ENCODE measurements around the gene ZNF598.

ZNF598 gene

DNA sequence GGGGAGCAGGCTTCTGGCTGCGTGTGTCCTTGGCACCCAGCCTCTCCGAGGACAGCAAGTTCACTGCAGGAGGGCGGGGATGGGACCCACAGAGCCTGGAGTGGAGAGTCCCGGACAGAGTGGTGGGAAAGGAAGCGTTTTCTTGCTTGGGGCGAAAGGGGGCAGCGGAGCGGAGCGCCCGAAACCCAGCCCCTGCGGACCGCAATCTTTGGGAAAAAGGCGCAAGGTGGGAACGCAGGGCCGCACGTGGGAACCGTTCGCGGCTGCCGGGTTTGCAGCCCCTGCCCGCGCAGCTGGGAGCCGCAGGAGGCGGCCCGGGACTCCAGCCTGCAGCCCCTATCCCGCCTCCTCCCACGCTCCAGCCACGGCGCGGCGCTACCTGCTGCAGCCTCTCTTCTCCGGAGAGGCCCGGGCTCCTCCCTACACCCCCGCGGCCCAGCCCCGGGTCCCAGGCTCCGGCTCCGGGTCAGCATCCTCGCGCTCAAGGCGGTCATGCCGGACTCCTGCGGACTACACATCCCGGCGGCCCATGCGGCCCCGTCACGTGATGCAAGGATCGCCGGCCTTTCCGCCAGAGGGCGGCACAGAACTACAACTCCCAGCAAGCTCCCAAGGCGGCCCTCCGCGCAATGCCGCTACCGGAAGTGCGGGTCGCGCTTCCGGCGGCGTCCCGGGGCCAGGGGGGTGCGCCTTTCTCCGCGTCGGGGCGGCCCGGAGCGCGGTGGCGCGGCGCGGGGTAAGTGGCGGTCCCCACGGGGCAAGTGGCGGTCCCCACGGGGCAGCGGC lies 37.9 kb upstream of the ZNF598 start, which contains the start of the genes NTHL1 and TSC2:
NTHL1 (minus strand) TSS at position 505 of the 786 bp plus-strand sequence; CDS start at position 494, 11 bp downstream.
TSC2 (plus strand) TSS at position 656 of the 786 bp plus-strand sequence. CDS start 631 bp downstream, outside the sequence.
- Histone ChIP-seq H3K4me1 (ENCODE audit: control insufficient read depth, insufficient read depth, low read length) (peaks cover 7% of the 10 kb centered on the region), H3K4me3 (ENCODE audit: low read depth, low read length) (peak within 1 kb of the TSS; percentile 83), H3K27me3 (ENCODE audit: control insufficient read depth, insufficient read depth, low read length) (no peaks in the 10 kb centered on the region), H3K27ac (ENCODE audit: low read depth, low read length) (no peak within 1 kb of the TSS), H3K36me3 (ENCODE audit: control insufficient read depth, insufficient read depth, low read length) (peaks cover 36% of the 10 kb centered on the region), H3K9ac (ENCODE audit: low read length) (peak within 1 kb of the TSS; percentile 63), H3K9me3 (ENCODE audit: control insufficient read depth, insufficient read depth, low read depth, low read length) (no peaks in the 10 kb centered on the region)

DNA sequence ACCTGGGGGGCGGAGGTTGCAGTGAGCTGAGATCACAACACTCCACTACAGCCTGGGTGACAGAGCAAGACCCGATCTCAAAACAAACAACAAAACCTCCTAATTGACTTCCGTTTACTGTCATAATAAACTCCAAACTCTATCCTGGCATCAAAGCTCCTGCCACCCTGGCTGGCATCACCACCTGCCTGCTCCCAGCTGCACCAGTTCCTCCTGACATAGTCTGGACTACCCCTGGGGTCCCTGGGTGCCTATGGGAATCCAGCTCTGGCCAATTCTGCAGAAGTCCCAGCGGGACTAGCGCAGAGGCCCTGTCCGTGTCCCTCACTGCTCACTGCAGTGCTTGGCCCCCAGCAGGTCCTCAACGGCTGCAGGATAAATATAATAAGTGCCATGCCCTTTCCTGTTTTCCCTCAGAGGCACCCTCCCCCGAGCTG lies 37.3 kb upstream of the ZNF598 start:
- Histone ChIP-seq H3K9me3 (ENCODE audit: control insufficient read depth, insufficient read depth, low read depth, low read length) (no peaks in the 10 kb centered on the region), H3K36me3 (ENCODE audit: control insufficient read depth, insufficient read depth, low read length) (peaks cover 29% of the 10 kb centered on the region), H3K27ac (ENCODE audit: low read depth, low read length) (no peak overlapping the region), H3K4me3 (ENCODE audit: low read depth, low read length) (peak overlapping the region; percentile 83), H3K4me1 (ENCODE audit: control insufficient read depth, insufficient read depth, low read length) (peaks cover 7% of the 10 kb centered on the region), H3K9ac (ENCODE audit: low read length) (peak overlapping the region; percentile 46), H3K27me3 (ENCODE audit: control insufficient read depth, insufficient read depth, low read length) (no peaks in the 10 kb centered on the region)

DNA sequence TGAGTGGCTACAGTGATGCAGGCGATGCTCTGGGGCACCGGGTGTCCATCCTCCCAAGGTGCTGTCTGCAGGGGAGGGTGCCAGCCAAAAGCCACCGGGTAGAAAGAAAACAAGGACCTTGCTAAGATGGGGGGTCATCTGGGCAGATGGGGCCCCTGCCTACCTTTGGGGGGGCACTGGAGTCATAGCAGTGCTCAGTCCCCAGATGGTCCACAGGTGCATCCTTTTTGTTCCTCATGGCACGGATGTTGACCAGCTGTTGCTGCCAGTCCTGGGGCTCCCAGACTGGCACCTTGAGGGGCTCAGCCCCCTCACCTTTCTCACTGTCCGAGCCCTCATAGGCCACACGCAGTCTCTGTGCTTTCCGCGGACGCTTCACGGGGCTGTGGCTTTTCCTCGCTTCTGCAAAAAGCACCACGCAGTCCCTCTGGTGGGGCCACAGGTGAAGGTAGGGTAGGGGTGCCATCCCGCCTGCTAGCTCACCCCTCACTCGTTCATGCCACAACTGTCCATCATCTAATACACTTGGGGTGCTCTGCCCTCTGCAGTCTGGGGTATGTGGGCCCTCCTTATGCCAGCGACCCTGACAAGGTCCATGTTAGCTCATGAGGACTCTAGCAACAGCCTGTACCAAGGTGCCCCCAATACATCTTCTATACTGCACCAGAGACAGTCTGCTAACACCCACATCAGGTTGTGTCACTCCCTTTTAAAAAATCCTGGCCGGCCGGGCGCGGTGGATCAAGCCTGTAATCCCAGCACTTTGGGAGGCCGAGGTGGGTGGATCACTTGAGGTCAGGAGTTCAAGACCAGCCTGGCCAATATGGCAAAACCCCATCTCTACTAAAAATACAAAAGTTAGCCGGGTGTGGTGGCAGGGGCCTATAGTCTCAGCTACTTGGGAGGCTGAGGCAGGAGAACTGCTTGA lies 36.6 kb upstream of the ZNF598 start:
- H3K4me1 ChIP-seq (ENCODE audit: control insufficient read depth, insufficient read depth, low read length), result peaks cover 7% of the 10 kb centered on the region
- H3K27ac ChIP-seq (ENCODE audit: low read depth, low read length), result no peak overlapping the region
- no peak overlapping the region for H3K9ac ChIP-seq (ENCODE audit: low read length)
- peak overlapping the region; percentile 83; the same call in 1 of the 2 replicates for H3K4me3 ChIP-seq (ENCODE audit: low read depth, low read length)
- H3K36me3 ChIP-seq (ENCODE audit: control insufficient read depth, insufficient read depth, low read length), result peaks cover 23% of the 10 kb centered on the region
- no peaks in the 10 kb centered on the region for H3K27me3 ChIP-seq (ENCODE audit: control insufficient read depth, insufficient read depth, low read length)
- no peaks in the 10 kb centered on the region for H3K9me3 ChIP-seq (ENCODE audit: control insufficient read depth, insufficient read depth, low read depth, low read length)

DNA sequence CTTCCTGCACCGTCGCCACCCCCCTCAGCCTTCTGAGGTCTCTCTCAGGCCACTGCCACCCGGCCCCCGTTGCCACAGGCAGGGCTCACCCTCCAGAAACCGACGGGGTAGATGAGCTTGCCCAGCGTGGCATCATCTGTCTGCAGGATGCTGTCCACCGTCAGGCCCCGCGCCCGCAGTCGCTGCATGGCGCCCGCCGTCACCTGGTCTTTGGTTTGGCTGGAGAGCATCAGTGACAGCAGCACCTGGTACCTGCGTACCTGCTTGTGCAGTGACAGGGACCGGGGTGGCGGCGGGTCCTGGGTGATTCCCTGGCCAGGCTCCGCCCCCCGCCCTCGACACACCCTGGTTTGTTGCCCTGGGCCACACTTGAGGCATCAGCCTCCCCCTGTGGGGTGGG lies 34.9 kb upstream of the ZNF598 start:
- no peak overlapping the region for H3K27ac ChIP-seq (ENCODE audit: low read depth, low read length)
- H3K4me1 ChIP-seq (ENCODE audit: control insufficient read depth, insufficient read depth, low read length), result peaks cover 7% of the 10 kb centered on the region
- H3K4me3 ChIP-seq (ENCODE audit: low read depth, low read length), result no peak overlapping the region
- no peaks in the 10 kb centered on the region for H3K9me3 ChIP-seq (ENCODE audit: control insufficient read depth, insufficient read depth, low read depth, low read length)
- peaks cover 13% of the 10 kb centered on the region; the same call in 1 of the 2 replicates for H3K36me3 ChIP-seq (ENCODE audit: control insufficient read depth, insufficient read depth, low read length)
- H3K27me3 ChIP-seq (ENCODE audit: control insufficient read depth, insufficient read depth, low read length), result no peaks in the 10 kb centered on the region
- no peak overlapping the region for H3K9ac ChIP-seq (ENCODE audit: low read length)

DNA sequence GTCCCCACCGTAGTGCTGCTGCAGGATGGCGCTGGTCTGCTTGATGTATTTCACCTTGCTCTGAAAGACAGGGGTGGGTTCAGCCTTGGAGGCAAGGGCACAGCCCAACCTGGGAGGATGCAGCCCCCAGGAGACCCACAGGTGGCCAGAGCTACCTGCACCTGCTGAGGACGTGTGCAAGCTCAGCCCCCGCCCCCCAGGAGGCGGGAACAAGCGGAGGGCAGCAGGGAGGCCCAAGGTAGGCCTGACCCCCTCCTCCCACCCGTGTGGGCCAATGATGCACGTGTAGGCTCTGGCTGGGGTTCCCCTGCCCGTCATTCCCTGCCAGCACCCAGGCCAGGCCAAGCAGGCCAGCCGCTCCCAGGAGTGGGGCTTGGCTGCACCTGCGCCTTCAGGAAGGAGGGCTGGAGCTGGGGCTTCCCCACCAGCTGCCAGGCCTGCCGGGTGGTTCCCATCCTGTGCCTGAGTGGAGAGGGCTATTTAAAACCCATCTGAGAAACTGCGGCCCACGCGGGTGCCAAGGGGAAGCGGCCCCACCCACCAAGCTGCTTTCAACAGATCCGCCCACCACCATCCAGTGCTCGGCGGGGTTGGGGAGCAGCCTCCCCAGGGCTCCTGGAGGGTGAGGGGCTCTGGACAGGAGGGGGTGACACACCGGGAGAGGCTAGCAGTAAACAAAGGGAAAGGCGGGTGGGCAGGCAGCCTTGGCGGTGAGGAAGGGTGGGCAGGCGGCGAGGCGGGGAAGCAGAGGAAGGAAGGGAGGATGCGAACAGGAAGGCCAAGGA lies 34.2 kb upstream of the ZNF598 start:
- peaks cover 13% of the 10 kb centered on the region; the same call in 1 of the 2 replicates for H3K36me3 ChIP-seq (ENCODE audit: control insufficient read depth, insufficient read depth, low read length)
- no peak overlapping the region for H3K4me3 ChIP-seq (ENCODE audit: low read depth, low read length)
- H3K27me3 ChIP-seq (ENCODE audit: control insufficient read depth, insufficient read depth, low read length), result no peaks in the 10 kb centered on the region
- H3K27ac ChIP-seq (ENCODE audit: low read depth, low read length), result no peak overlapping the region
- H3K9me3 ChIP-seq (ENCODE audit: control insufficient read depth, insufficient read depth, low read depth, low read length), result no peaks in the 10 kb centered on the region
- peaks cover 11% of the 10 kb centered on the region for H3K4me1 ChIP-seq (ENCODE audit: control insufficient read depth, insufficient read depth, low read length)
- no peak overlapping the region for H3K9ac ChIP-seq (ENCODE audit: low read length)

DNA sequence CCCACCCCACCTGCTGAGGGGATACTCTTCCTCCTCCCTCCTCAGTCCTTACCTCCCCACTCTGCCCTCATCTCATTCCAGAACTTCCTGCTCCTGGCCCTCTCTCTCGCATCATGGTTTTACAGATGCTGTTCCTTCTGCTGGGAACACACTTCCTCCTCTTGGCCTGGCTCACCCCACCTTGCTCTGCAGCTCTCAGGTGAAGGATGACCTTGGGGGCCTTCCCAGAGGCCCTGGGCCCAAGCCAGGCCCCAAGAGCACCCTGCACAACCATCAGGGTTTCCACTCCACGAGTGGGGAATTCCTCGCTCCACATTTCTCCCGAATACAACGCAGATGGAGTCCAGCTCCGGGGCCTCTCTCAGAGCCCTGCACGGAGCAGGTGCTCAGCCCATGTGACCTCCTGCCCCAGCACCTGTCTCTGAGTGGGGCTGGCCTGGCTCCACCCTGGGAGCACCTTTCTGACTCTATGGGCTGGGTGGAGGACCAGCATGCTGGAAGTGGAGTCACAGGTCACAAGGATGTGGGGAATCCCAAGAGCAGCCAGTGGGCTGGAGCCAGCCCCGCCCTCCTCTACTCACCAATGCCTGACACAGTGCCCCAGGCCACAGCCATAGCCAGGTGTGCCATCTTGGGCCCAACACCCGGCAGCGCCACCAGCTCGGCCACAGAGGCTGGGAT lies 33.5 kb upstream of the ZNF598 start:
- no peaks in the 10 kb centered on the region for H3K27me3 ChIP-seq (ENCODE audit: control insufficient read depth, insufficient read depth, low read length)
- H3K9ac ChIP-seq (ENCODE audit: low read length), result no peak overlapping the region
- no peaks in the 10 kb centered on the region for H3K9me3 ChIP-seq (ENCODE audit: control insufficient read depth, insufficient read depth, low read depth, low read length)
- H3K4me3 ChIP-seq (ENCODE audit: low read depth, low read length), result no peak overlapping the region
- no peak overlapping the region for H3K27ac ChIP-seq (ENCODE audit: low read depth, low read length)
- peaks cover 13% of the 10 kb centered on the region; the same call in 1 of the 2 replicates for H3K36me3 ChIP-seq (ENCODE audit: control insufficient read depth, insufficient read depth, low read length)
- peaks cover 8% of the 10 kb centered on the region for H3K4me1 ChIP-seq (ENCODE audit: control insufficient read depth, insufficient read depth, low read length)

DNA sequence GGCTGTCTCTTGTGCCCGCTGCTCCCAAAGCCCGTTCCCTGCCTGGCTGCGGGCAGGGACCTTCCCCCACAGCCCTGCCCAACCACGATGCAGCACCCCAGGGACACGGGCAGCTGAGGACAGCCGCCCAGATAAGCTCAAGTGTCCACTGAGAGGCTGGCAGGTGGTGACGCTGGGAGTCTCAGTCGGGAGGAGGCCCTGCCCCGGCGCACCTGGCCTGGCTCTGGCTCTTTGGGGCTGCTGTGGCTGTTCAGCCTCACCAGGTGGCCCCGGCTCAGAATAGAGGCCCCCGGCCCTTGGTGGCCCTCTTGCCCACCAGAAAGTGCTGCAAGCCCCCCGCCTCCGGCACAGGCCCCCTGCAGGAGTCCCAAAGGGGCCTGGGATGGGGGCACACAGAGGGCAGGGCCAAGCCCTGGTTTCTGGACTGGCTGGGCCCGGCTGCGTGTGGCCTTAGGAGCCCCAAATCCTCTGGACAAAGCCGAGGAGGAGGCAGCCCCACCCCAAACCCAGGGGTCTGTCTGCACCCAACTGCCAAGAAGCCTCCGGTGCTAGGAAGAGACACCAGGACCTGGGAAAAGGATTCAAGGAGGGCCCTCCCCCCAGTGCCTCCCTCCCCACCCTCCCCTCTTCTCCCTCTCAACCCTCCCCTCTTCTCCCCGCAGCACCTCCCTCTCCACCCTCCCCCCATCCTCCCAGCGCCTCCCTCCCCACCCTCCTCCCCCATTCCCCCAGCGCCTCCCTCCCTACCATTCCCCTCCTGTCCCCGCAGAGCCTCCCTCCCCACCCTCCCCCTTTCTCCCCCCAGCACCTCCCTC lies 32.8 kb upstream of the ZNF598 start:
- H3K27ac ChIP-seq (ENCODE audit: low read depth, low read length), result no peak overlapping the region
- no peak overlapping the region for H3K9ac ChIP-seq (ENCODE audit: low read length)
- H3K4me3 ChIP-seq (ENCODE audit: low read depth, low read length), result no peak overlapping the region
- peaks cover 8% of the 10 kb centered on the region for H3K4me1 ChIP-seq (ENCODE audit: control insufficient read depth, insufficient read depth, low read length)
- peaks cover 16% of the 10 kb centered on the region; the same call in 1 of the 2 replicates for H3K36me3 ChIP-seq (ENCODE audit: control insufficient read depth, insufficient read depth, low read length)
- no peaks in the 10 kb centered on the region for H3K9me3 ChIP-seq (ENCODE audit: control insufficient read depth, insufficient read depth, low read depth, low read length)
- no peaks in the 10 kb centered on the region for H3K27me3 ChIP-seq (ENCODE audit: control insufficient read depth, insufficient read depth, low read length)

DNA sequence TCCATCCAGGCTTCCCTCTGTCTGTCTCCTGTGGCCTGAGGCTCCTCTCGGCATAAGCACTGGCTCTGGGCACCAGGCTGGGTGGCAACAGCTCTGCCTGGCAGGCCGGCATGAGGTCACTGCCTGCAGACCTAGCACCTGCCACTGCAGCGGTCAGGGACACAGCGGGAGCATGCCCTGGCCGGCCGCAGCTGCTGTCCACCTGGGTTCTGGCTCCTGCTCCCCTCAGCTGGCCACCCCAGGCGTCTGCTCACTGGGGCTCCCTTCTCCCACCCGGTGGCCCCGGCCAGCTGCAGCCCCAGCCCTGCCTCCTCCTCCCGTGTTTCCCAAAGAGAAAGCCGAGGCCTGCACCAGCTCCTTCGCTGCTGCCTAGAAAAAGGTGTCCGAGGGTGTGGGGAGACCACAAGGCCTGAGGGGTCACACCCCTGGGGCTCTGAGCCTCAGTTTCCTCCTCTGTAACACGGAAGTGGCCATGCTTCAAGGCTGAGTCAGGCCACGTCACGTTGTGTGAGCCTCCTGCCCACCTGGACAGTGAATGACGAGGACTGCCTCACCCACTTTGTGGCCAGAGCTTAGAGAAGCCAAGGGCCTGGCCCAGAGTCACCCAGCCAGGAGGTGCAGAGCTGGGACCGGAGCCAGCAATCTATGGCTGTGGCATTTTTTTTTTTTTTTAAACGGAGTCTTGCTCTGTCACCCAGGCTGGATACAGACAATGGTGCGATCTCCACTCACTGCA lies 31.3 kb upstream of the ZNF598 start:
- H3K4me1 ChIP-seq (ENCODE audit: control insufficient read depth, insufficient read depth, low read length), result peaks cover 7% of the 10 kb centered on the region; the same call in 1 of the 2 replicates
- no peaks in the 10 kb centered on the region for H3K27me3 ChIP-seq (ENCODE audit: control insufficient read depth, insufficient read depth, low read length)
- no peaks in the 10 kb centered on the region for H3K9me3 ChIP-seq (ENCODE audit: control insufficient read depth, insufficient read depth, low read depth, low read length)
- H3K4me3 ChIP-seq (ENCODE audit: low read depth, low read length), result no peak overlapping the region
- peaks cover 22% of the 10 kb centered on the region for H3K36me3 ChIP-seq (ENCODE audit: control insufficient read depth, insufficient read depth, low read length)
- H3K27ac ChIP-seq (ENCODE audit: low read depth, low read length), result no peak overlapping the region
- no peak overlapping the region for H3K9ac ChIP-seq (ENCODE audit: low read length)

DNA sequence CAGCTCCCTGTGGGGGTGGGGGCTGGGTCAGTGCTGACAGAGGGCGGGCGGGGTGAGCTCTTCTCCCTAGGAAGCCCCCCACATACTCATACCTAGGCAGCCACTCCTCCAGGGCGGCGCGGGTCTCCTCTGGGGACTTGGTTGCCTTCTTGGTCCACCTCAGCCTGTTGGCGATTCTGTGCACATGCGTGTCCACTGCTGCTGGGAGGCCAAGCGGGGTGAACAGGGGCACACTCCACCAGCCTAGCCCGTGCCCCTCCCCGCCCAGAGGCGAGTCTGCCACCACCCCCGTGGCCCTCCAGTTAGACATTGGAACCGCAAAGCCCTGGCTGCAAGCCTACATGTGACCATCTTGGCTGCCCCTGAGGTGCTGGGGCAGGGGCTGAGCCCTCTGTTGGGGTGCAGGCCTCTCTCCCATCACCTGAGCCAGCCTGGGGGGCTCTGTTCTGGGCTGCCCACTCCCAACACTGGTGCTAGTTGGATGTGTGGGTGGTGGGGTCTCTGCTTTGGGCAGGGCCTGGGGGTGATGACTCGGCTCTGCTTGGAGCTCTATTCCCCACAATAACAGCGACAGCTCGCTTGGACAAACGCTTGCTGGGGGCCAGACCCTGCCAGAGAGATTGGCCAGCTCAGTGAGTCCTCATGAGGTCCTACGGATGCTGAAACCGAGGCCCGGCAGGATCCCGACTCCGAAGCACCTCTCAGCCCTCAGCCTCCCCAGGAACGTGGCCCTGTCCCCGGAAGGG lies 30.6 kb upstream of the ZNF598 start:
- no peak overlapping the region for H3K4me3 ChIP-seq (ENCODE audit: low read depth, low read length)

More for the DNA sequence above, 30.6 kb upstream of the ZNF598 start:
- no peak overlapping the region for H3K27ac ChIP-seq (ENCODE audit: low read depth, low read length)
- no peak overlapping the region for H3K9ac ChIP-seq (ENCODE audit: low read length)
- H3K4me1 ChIP-seq (ENCODE audit: control insufficient read depth, insufficient read depth, low read length), result peaks cover 13% of the 10 kb centered on the region; the same call in 1 of the 2 replicates
- peaks cover 18% of the 10 kb centered on the region for H3K36me3 ChIP-seq (ENCODE audit: control insufficient read depth, insufficient read depth, low read length)
- H3K9me3 ChIP-seq (ENCODE audit: control insufficient read depth, insufficient read depth, low read depth, low read length), result no peaks in the 10 kb centered on the region
- H3K27me3 ChIP-seq (ENCODE audit: control insufficient read depth, insufficient read depth, low read length), result no peaks in the 10 kb centered on the region
